Activated naive CD4-positive, alpha-beta T cell treated with anti-CD3 and anti-CD28 coated beads, Interleukin-2, amount 10 ng/mL, durations not matched to agents 7 days and 5 days (primary cell): ENCODE results near the gene FSD1.
"Not testable (repeated sequence)": the region's sequence is repeated elsewhere in the genome, so short reads cannot be mapped to it uniquely, and the experiment has no call there.

Source experiments
- CTCF ChIA-PET: fragments of 350-600 bp; sonication (Branson Sonifier 250); formaldehyde crosslinking; loops from one replicate; lab custom pipeline; 2021; ENCODE audit warnings: antibody characterized with exemption; lab: Charles Lee
- DNase-seq: peaks from one replicate; pipeline ENCODE4 v3.0.0-alpha.2; 2020
- H3K27ac Mint-ChIP-seq: one replicate; pipeline ENCODE4 v1.8.0; 2021; ENCODE audit warnings: mild to moderate bottlenecking, moderate library complexity, mixed read lengths
- H3K27me3 Mint-ChIP-seq: one replicate; pipeline ENCODE4 v1.8.0; 2021; ENCODE audit warnings: mild to moderate bottlenecking, mixed read lengths
- H3K36me3 Mint-ChIP-seq: one replicate; pipeline ENCODE4 v1.8.0; 2021; ENCODE audit warnings: mixed read lengths
- H3K4me1 Mint-ChIP-seq: one replicate; pipeline ENCODE4 v1.8.0; 2021; ENCODE audit warnings: mixed read lengths
- H3K4me3 Mint-ChIP-seq: one replicate; pipeline ENCODE4 v1.8.0; 2021; ENCODE audit warnings: mild to moderate bottlenecking, moderate library complexity, mixed read lengths
- H3K9me3 Mint-ChIP-seq: one replicate; pipeline ENCODE4 v1.8.0; 2021; ENCODE audit warnings: mixed read lengths

FSD1 gene

GRCh38 chr19:4304538-4305256 lies at the start of gene FSD1:
FSD1 (plus strand) TSS chr19:4304598; CDS start chr19:4304747, 149 bp downstream.
- CTCF ChIA-PET, result interaction anchor here (1.3 kb wide), 1 partner anchor 38 kb away, joined by 5 read pairs; no protein-coding TSS in a partner anchor
- peak within 1 kb of the TSS; percentile 84 for H3K27ac Mint-ChIP-seq

GRCh38 chr19:4256563-4256962 lies 47.8 kb upstream of the FSD1 start:
- H3K4me1 Mint-ChIP-seq, result no peaks in the 10 kb centered on the region
- no peak overlapping the region for H3K4me3 Mint-ChIP-seq
- no peak overlapping the region for H3K27ac Mint-ChIP-seq
- DNase-seq, result no peak
- no peaks in the 10 kb centered on the region for H3K27me3 Mint-ChIP-seq
- H3K36me3 Mint-ChIP-seq, result peaks cover 53% of the 10 kb centered on the region
- H3K9me3 Mint-ChIP-seq, result peaks cover 4% of the 10 kb centered on the region
- CTCF ChIA-PET, result interaction anchor here (0.6 to 1.6 kb wide), 3 partner anchors 23 to 96 kb away, joined by 3 to 4 read pairs (median 4); no protein-coding TSS in a partner anchor

More at GRCh38 chr19:4304538-4305256, at the start of gene FSD1:
- H3K4me3 Mint-ChIP-seq, result peak within 1 kb of the TSS; percentile 66
- peaks cover 3% of the 10 kb centered on the region for H3K36me3 Mint-ChIP-seq
- peaks cover 47% of the 10 kb centered on the region for H3K4me1 Mint-ChIP-seq
- H3K9me3 Mint-ChIP-seq, result no peaks in the 10 kb centered on the region
- peaks cover 3% of the 10 kb centered on the region for H3K27me3 Mint-ChIP-seq
- peak; percentile 83 for DNase-seq

- Mint-ChIP-seq H3K36me3 (peaks cover 49% of the 10 kb centered on the region), H3K27me3 (no peaks in the 10 kb centered on the region)
These were observed 47.4 kb upstream of the FSD1 start for GRCh38 chr19:4257025-4257424.

GRCh38 chr19:4258181-4258580 lies 46.2 kb upstream of the FSD1 start:
- peaks cover 4% of the 10 kb centered on the region for H3K9me3 Mint-ChIP-seq
- no peaks in the 10 kb centered on the region for H3K27me3 Mint-ChIP-seq
- no peak overlapping the region for H3K27ac Mint-ChIP-seq
- no peaks in the 10 kb centered on the region for H3K4me1 Mint-ChIP-seq
- peaks cover 42% of the 10 kb centered on the region for H3K36me3 Mint-ChIP-seq
- CTCF ChIA-PET, result no interaction called here
- no peak for DNase-seq
- no peak overlapping the region for H3K4me3 Mint-ChIP-seq

More at GRCh38 chr19:4257025-4257424, 47.4 kb upstream of the FSD1 start:
- no peak overlapping the region for H3K27ac Mint-ChIP-seq
- CTCF ChIA-PET, result interaction anchor here (1.5 to 1.6 kb wide), 2 partner anchors 23 to 96 kb away, joined by 4 read pairs; no protein-coding TSS in a partner anchor
- H3K4me3 Mint-ChIP-seq, result no peak overlapping the region
- no peak for DNase-seq
- no peaks in the 10 kb centered on the region for H3K4me1 Mint-ChIP-seq
- peaks cover 4% of the 10 kb centered on the region for H3K9me3 Mint-ChIP-seq

- Mint-ChIP-seq H3K27me3 (no peaks in the 10 kb centered on the region), H3K4me1 (peaks cover 17% of the 10 kb centered on the region), H3K9me3 (peaks cover 4% of the 10 kb centered on the region), H3K36me3 (peaks cover 34% of the 10 kb centered on the region), H3K4me3 (no peak overlapping the region), H3K27ac (no peak overlapping the region)
- no peak for DNase-seq
- CTCF ChIA-PET, result interaction anchor here (0.5 to 1.8 kb wide), 2 partner anchors 92 to 268 kb away, joined by 4 to 6 read pairs; no protein-coding TSS in a partner anchor
These were observed 43.7 kb upstream of the FSD1 start for GRCh38 chr19:4260613-4261191.

- Mint-ChIP-seq H3K36me3 (peaks cover 39% of the 10 kb centered on the region), H3K27ac (peak overlapping the region; percentile 87), H3K4me3 (no peak overlapping the region), H3K4me1 (peaks cover 30% of the 10 kb centered on the region), H3K27me3 (no peaks in the 10 kb centered on the region), H3K9me3 (no peaks in the 10 kb centered on the region)
- no peak for DNase-seq
- CTCF ChIA-PET, result interaction anchor here (3.3 to 5.7 kb wide), 2 partner anchors 89 to 137 kb away, joined by 14 to 72 read pairs; partner anchors contain the start of gene CHAF1A
These were observed 39.6 kb upstream of the FSD1 start for GRCh38 chr19:4264812-4265211.

- H3K9me3 Mint-ChIP-seq, result no peaks in the 10 kb centered on the region
- no peaks in the 10 kb centered on the region for H3K27me3 Mint-ChIP-seq
- H3K4me1 Mint-ChIP-seq, result peaks cover 30% of the 10 kb centered on the region
- CTCF ChIA-PET, result interaction anchor here (0.6 to 5.7 kb wide), 25 partner anchors 11 to 262 kb away, joined by 3 to 72 read pairs (median 4); partner anchors contain the start of genes CHAF1A, FSD1, MPND and YJU2
- H3K4me3 Mint-ChIP-seq, result no peak overlapping the region
- DNase-seq, result no peak
- H3K27ac Mint-ChIP-seq, result no peak overlapping the region
- peaks cover 41% of the 10 kb centered on the region for H3K36me3 Mint-ChIP-seq
These were observed 38.0 kb upstream of the FSD1 start for GRCh38 chr19:4266253-4267000.

- H3K4me3 Mint-ChIP-seq, result no peak overlapping the region
- no peaks in the 10 kb centered on the region for H3K9me3 Mint-ChIP-seq
- no peaks in the 10 kb centered on the region for H3K27me3 Mint-ChIP-seq
- peak overlapping the region; percentile 42 for H3K27ac Mint-ChIP-seq
- peaks cover 50% of the 10 kb centered on the region for H3K36me3 Mint-ChIP-seq
- peak; percentile 77 for DNase-seq
- peaks cover 30% of the 10 kb centered on the region for H3K4me1 Mint-ChIP-seq
- CTCF ChIA-PET, result interaction anchor here (0.6 to 5.7 kb wide), 27 partner anchors 10 to 261 kb away, joined by 3 to 72 read pairs (median 4); partner anchors contain the start of genes CHAF1A, FSD1, MPND and YJU2
These were observed 37.1 kb upstream of the FSD1 start for GRCh38 chr19:4267101-4267900.

- H3K27ac Mint-ChIP-seq, result peak overlapping the region; percentile 42
- DNase-seq, result no peak
- no peak overlapping the region for H3K4me3 Mint-ChIP-seq
- H3K4me1 Mint-ChIP-seq, result peaks cover 30% of the 10 kb centered on the region
- H3K9me3 Mint-ChIP-seq, result no peaks in the 10 kb centered on the region
- peaks cover 50% of the 10 kb centered on the region for H3K36me3 Mint-ChIP-seq
- H3K27me3 Mint-ChIP-seq, result no peaks in the 10 kb centered on the region
- CTCF ChIA-PET, result interaction anchor here (0.9 to 5.7 kb wide), 10 partner anchors 10 to 257 kb away, joined by 3 to 72 read pairs (median 4); partner anchors contain the start of genes FSD1 and MPND
These were observed 36.2 kb upstream of the FSD1 start for GRCh38 chr19:4267901-4268815.

GRCh38 chr19:4268816-4269430 lies 35.5 kb upstream of the FSD1 start:
- CTCF ChIA-PET, result interaction anchor here (0.9 to 5.7 kb wide), 8 partner anchors 9 to 256 kb away, joined by 3 to 72 read pairs (median 4); partner anchors contain the start of gene MPND
- H3K4me3 Mint-ChIP-seq, result no peak overlapping the region
- H3K9me3 Mint-ChIP-seq, result no peaks in the 10 kb centered on the region
- no peaks in the 10 kb centered on the region for H3K27me3 Mint-ChIP-seq
- peaks cover 28% of the 10 kb centered on the region for H3K4me1 Mint-ChIP-seq
- H3K36me3 Mint-ChIP-seq, result peaks cover 48% of the 10 kb centered on the region
- no peak for DNase-seq
- H3K27ac Mint-ChIP-seq, result peak overlapping the region; percentile 14

GRCh38 chr19:4272894-4273293 lies 31.5 kb upstream of the FSD1 start:
- Mint-ChIP-seq H3K9me3 (no peaks in the 10 kb centered on the region), H3K36me3 (peaks cover 25% of the 10 kb centered on the region), H3K27me3 (peaks cover 20% of the 10 kb centered on the region), H3K4me3 (no peak overlapping the region), H3K4me1 (no peaks in the 10 kb centered on the region), H3K27ac (no peak overlapping the region)
- DNase-seq, result no peak
- CTCF ChIA-PET, result interaction anchor here (1.3 to 1.9 kb wide), 2 partner anchors 79 to 127 kb away, joined by 3 to 8 read pairs; partner anchors contain the start of gene SH3GL1

GRCh38 chr19:4274321-4274686 lies 30.1 kb upstream of the FSD1 start:
- not testable (repeated sequence) for DNase-seq, H3K9me3 Mint-ChIP-seq, H3K4me1 Mint-ChIP-seq, H3K4me3 Mint-ChIP-seq, H3K27ac Mint-ChIP-seq
- CTCF ChIA-PET, result interaction anchor here (1.9 kb wide), 1 partner anchor 78 kb away, joined by 8 read pairs; no protein-coding TSS in a partner anchor
- Mint-ChIP-seq H3K36me3 (peaks cover 19% of the 10 kb centered on the region), H3K27me3 (peaks cover 33% of the 10 kb centered on the region)
